A549 treated with CORT108297 at 1 μM for 4 hours (cell line): ENCODE results near the gene C17orf50. TPM values are rescaled to one million over a fixed set of nuclear protein-coding genes. Genes with fewer than 3 reads are reported as not detected.

Experiments
- total RNA-seq: library from RNA; stranded (reverse); fragments of 200-300 nt; extraction: Qiagen RNA extraction; gene quantifications from 5 replicates; pipeline ENCODE4 v1.2.3, GENCODE V29; 2022

The C17orf50 gene
- total RNA-seq: 0.24 to 0.49 TPM (median 0.27 TPM) in 5 replicates

GRCh38 chr17:35760587-35760986 lies at the start of gene C17orf50:
Gene C17orf50, plus strand, starts transcription at chr17:35760887. Its CDS starts 55 bp downstream, at chr17:35760942.

GRCh38 chr17:35731239-35731916 lies 29.3 kb upstream of the C17orf50 start, which contains the start of gene RASL10B:
Gene RASL10B, plus strand, starts transcription at chr17:35731639. Its CDS starts 3,546 bp downstream, at chr17:35735185.

GRCh38 chr17:35752945-35753764 lies 7.5 kb upstream of the C17orf50 start, which contains the start of gene GAS2L2:
Gene GAS2L2, minus strand, starts transcription at chr17:35753239. Its CDS starts 389 bp downstream, at chr17:35752850.

GRCh38 chr17:35795007-35795870 lies 34.6 kb downstream of the C17orf50 start, which contains the start of gene MMP28:
Gene MMP28, minus strand, starts transcription at chr17:35795641. Its CDS starts 264 bp downstream, at chr17:35795377.

GRCh38 chr17:35808962-35809854 lies 48.5 kb downstream of the C17orf50 start, which contains the start of gene TAF15:
Gene TAF15, plus strand, starts transcription at chr17:35809484. Its CDS starts 86 bp downstream, at chr17:35809570.

Other genes with a start within 250 kb of the C17orf50 start
- gene SLFN12L, start 223.2 kb upstream of the C17orf50 start, total RNA-seq: 0.05 to 0.06 TPM in 2 of 5 replicates, not detected in the others
- not detected in 5 replicates for gene SLFN14, start 200.1 kb upstream of the C17orf50 start, total RNA-seq
- gene PEX12, start 182.3 kb upstream of the C17orf50 start, total RNA-seq: 7.2 to 9.7 TPM (median 8.1 TPM) in 5 replicates
- 123 to 149 TPM (median 137 TPM) in 5 replicates for gene AP2B1, start 173.6 kb upstream of the C17orf50 start, total RNA-seq
- 0.07 to 0.15 TPM (median 0.11 TPM) in 5 replicates for gene RASL10B, start 29.2 kb upstream of the C17orf50 start, total RNA-seq
- gene GAS2L2, start 7.6 kb upstream of the C17orf50 start, total RNA-seq: 0.06 to 0.15 TPM (median 0.09 TPM) in 5 replicates
- gene MMP28, start 34.8 kb downstream of the C17orf50 start, total RNA-seq: 4.2 to 9.7 TPM (median 6.5 TPM) in 5 replicates
- 201 to 225 TPM (median 205 TPM) in 5 replicates for gene TAF15, start 48.6 kb downstream of the C17orf50 start, total RNA-seq
- gene HEATR9, start 108.0 kb downstream of the C17orf50 start, total RNA-seq: not detected in 5 replicates
- 0.92 to 1.9 TPM (median 1.4 TPM) in 5 replicates for gene CCL5, start 119.5 kb downstream of the C17orf50 start, total RNA-seq
- 3.3 to 3.5 TPM (median 3.4 TPM) in 5 replicates for gene RDM1, start 169.9 kb downstream of the C17orf50 start, total RNA-seq
- gene LYZL6, start 182.8 kb downstream of the C17orf50 start, total RNA-seq: not detected in 5 replicates
- gene CCL16, start 220.6 kb downstream of the C17orf50 start, total RNA-seq: not detected in 5 replicates
- not detected in 5 replicates for gene CCL14, start 225.8 kb downstream of the C17orf50 start, total RNA-seq
- not detected in 5 replicates for gene CCL15, start 240.7 kb downstream of the C17orf50 start, total RNA-seq